Measurements from ENCODE around the gene TENM3. TPM values are rescaled to one million over a fixed set of nuclear protein-coding genes. Genes with fewer than 3 reads are reported as not detected.

The TENM3 gene
- total and polyA plus RNA-seq, 10 of the 15 experiments (the other 5 are each of a cell fraction or from before 2014, with no cell fraction given), result 0.01 to 1.7 (median 0.08) TPM; not detected in 2

GRCh38 chr4:182230256-182230655, 12.9 kb upstream of the TENM3 start:
- H4K20me1 ChIP-seq (ENCODE audit: control insufficient read depth, insufficient read depth), result no peaks in the 10 kb centered on the region
- H3K27me3 ChIP-seq (replicated peaks in 1 of 2; ENCODE audit: control insufficient read depth in 2 of 2, insufficient read depth in 2 of 2, low read length in 1 of 2), result no peaks in the 10 kb centered on the region
- 26% methylated on average over 11 of the region's 11 CpGs for WGBS (ENCODE audit: insufficient coverage, insufficient replicate concordance, low lambda C conversion rate, missing lambda C conversion rate)
- DNase-seq (ENCODE audit: low read depth, low spot score) (no peak), FAIRE-seq (no peak), ATAC-seq (no peak)
- TF ChIP-seq HDGF (IDR thresholded peaks at IDR 0.05), result no peak
- TF ChIP-seq CREB1 (IDR thresholded peaks at IDR 0.05; ENCODE audit: low read depth), result no peak
- TF ChIP-seq BACH1 (IDR thresholded peaks at IDR 0.05; ENCODE audit: borderline replicate concordance), result no peak
- RAD21 ChIA-PET (ENCODE audit: unreplicated experiment), result no interaction called here
- H3K27ac ChIP-seq (ENCODE audit: control insufficient read depth, insufficient read depth), result no peak overlapping the region
- POLR2A ChIA-PET, result no interaction called here
- H3K4me1 ChIP-seq (ENCODE audit: control insufficient read depth, insufficient read depth, low read length), result no peaks in the 10 kb centered on the region
- H3K36me3 ChIP-seq (ENCODE audit: control insufficient read depth in 2 of 2, insufficient read depth in 2 of 2, low read length in 1 of 2), result no peaks in the 10 kb centered on the region
- H3K4me3 ChIP-seq, result no peak overlapping the region
- no peak overlapping the region for H3K4me2 ChIP-seq (ENCODE audit: control insufficient read depth, insufficient read depth)
- BruUV-seq (replicated peaks), result no TSS peak
- in situ Hi-C loops (cut with MboI), result no loop called here
- H3K79me2 ChIP-seq (ENCODE audit: control insufficient read depth, insufficient read depth, low read length), result no peaks in the 10 kb centered on the region
- no peak overlapping the region for H2AFZ ChIP-seq (ENCODE audit: control insufficient read depth, low read depth, low read length)
- H3K9me3 ChIP-seq (replicated peaks; ENCODE audit: control insufficient read depth, insufficient read depth, low read length), result no peaks in the 10 kb centered on the region
- SMC1A ChIA-PET (ENCODE audit: uncharacterized antibody, unreplicated experiment), result no interaction called here
- intact Hi-C loops (cut with micrococcal nuclease; ENCODE audit: unreplicated experiment), result no loop called here
- CTCF ChIA-PET, result no interaction called here
- no peak overlapping the region for H3K9ac ChIP-seq (ENCODE audit: control insufficient read depth, insufficient read depth, low read length)

- ChIA-PET POLR2A (no interaction called here), CTCF (no interaction called here), SMC1A (ENCODE audit: uncharacterized antibody, unreplicated experiment) (no interaction called here), RAD21 (ENCODE audit: unreplicated experiment) (no interaction called here)
- Histone ChIP-seq H3K9ac (ENCODE audit: control insufficient read depth, insufficient read depth, low read length) (no peak overlapping the region), H3K4me3 (no peak overlapping the region), H3K4me2 (ENCODE audit: control insufficient read depth, insufficient read depth) (no peak overlapping the region), H2AFZ (ENCODE audit: control insufficient read depth, low read depth, low read length) (no peak overlapping the region), H3K36me3 (ENCODE audit: control insufficient read depth in 2 of 2, insufficient read depth in 2 of 2, low read length in 1 of 2) (no peaks in the 10 kb centered on the region), H3K9me3 (replicated peaks; ENCODE audit: control insufficient read depth, insufficient read depth, low read length) (no peaks in the 10 kb centered on the region), H4K20me1 (ENCODE audit: control insufficient read depth, insufficient read depth) (no peaks in the 10 kb centered on the region), H3K4me1 (ENCODE audit: control insufficient read depth, insufficient read depth, low read length) (no peaks in the 10 kb centered on the region), H3K27me3 (replicated peaks in 1 of 2; ENCODE audit: control insufficient read depth in 2 of 2, insufficient read depth in 2 of 2, low read length in 1 of 2) (no peaks in the 10 kb centered on the region), H3K79me2 (ENCODE audit: control insufficient read depth, insufficient read depth, low read length) (no peaks in the 10 kb centered on the region), H3K27ac (ENCODE audit: control insufficient read depth, insufficient read depth) (no peak overlapping the region)
- BruUV-seq (replicated peaks), result no TSS peak
- in situ Hi-C loops (cut with MboI), result no loop called here
- FAIRE-seq (no peak), ATAC-seq (no peak), DNase-seq (ENCODE audit: low read depth, low spot score) (no peak)
- intact Hi-C loops (cut with micrococcal nuclease; ENCODE audit: unreplicated experiment), result no loop called here
- 19% methylated on average over 4 of the region's 4 CpGs for WGBS (ENCODE audit: insufficient coverage, insufficient replicate concordance, low lambda C conversion rate, missing lambda C conversion rate)
- TF ChIP-seq IRF3 (IDR thresholded peaks at IDR 0.05) (no peak), NFXL1 (IDR thresholded peaks at IDR 0.05; ENCODE audit: borderline replicate concordance) (no peak), PBX3 (IDR thresholded peaks at IDR 0.05; ENCODE audit: insufficient replicate concordance, low read depth, low read length) (no peak), PAX5 (IDR thresholded peaks at IDR 0.05; ENCODE audit: borderline replicate concordance, low read depth, low read length) (no peak), USF2 (IDR thresholded peaks at IDR 0.05; ENCODE audit: borderline replicate concordance, low read depth, low read length) (no peak), E2F4 (IDR thresholded peaks at IDR 0.05; ENCODE audit: low read depth, low read length) (no peak), IRF4 (IDR thresholded peaks at IDR 0.05; ENCODE audit: low read depth, low read length) (no peak), E2F8 (IDR thresholded peaks at IDR 0.05; ENCODE audit: low read depth, partially characterized antibody) (no peak)
Measured at GRCh38 chr4:182231080-182231479, 12.1 kb upstream of the TENM3 start.

Measured in GM12878 (cell line).